Gastrocnemius medialis (tissue), 4 donors: ENCODE data around the gene CDC25B.

Experiments used
- CTCF ChIP-seq, 5 experiments: fragments of 450-650 bp in 3 of 5; fragments of 200-600 bp in 2 of 5; sonication (generic) in 2 of 5; IDR thresholded peaks in 4 of 5; conservative IDR thresholded peaks in 1 of 5; 1 replicate in 4 of 5; 2 replicates in 1 of 5; pipeline ENCODE4 v1.5.1; 2016 to 2019; ENCODE audit warnings: antibody characterized with exemption in 5 of 5, mild to moderate bottlenecking in 3 of 5, moderate library complexity in 3 of 5
- POLR2A ChIP-seq, 2 donors: fragments of 450-650 bp; IDR thresholded peaks; one replicate each; pipeline ENCODE4 v1.6.1; 2017; ENCODE audit warnings: antibody characterized with exemption in 2 of 2, mild to moderate bottlenecking in 2 of 2, moderate library complexity in 2 of 2

GRCh38 chr20:3763671-3764601 is 32.2 kb upstream of the CDC25B start:
- TF ChIP-seq CTCF (IDR thresholded peaks at IDR 0.05 in 4 of 5, conservative IDR thresholded peaks at IDR 0.05 in 1 of 5) (no peak), POLR2A (IDR thresholded peaks at IDR 0.05) (no peak)
